SK-N-SH (cell line): ENCODE data around the gene ASPSCR1. TPM values are rescaled to one million over a fixed set of nuclear protein-coding genes. Genes with fewer than 3 reads are reported as not detected.

Experiments used
- CTCF ChIA-PET: fragments of 300-600, 350-600 bp; formaldehyde crosslinking; extraction: SDS; loops from one replicate; lab custom pipeline; 2021; lab: Yijun Ruan, JAX
- POLR2A ChIA-PET: fragments of 350-600 bp; sonication (Branson Sonifier 250); formaldehyde crosslinking; extraction: SDS; loops from one replicate; lab custom pipeline; 2020; ENCODE audit warnings: antibody characterized with exemption, inconsistent platforms; lab: Yijun Ruan, JAX
- DNase-seq: peaks from one replicate; pipeline ENCODE4 v3.0.0; 2012
- H2AFZ ChIP-seq: fragments of 200-600 bp; sonication (generic); 2 replicates; pipeline ENCODE4 v1.8.1; 2016; ENCODE audit warnings: antibody characterized with exemption, mild to moderate bottlenecking, low read depth
- H3F3A ChIP-seq: fragments of 200-600 bp; sonication (generic); replicated peaks from 2 replicates; pipeline ENCODE3; 2016; ENCODE audit warnings: antibody characterized with exemption, mild to moderate bottlenecking; ENCODE audit not compliant: insufficient read depth
- H3K27ac ChIP-seq, 2 experiments: fragments of 200-500 bp in 1 of 2; fragments of 200-600 bp in 1 of 2; sonication (Bioruptor generic) in 1 of 2; sonication (generic), shearing (Covaris generic) in 1 of 2; 2 replicates each; pipeline versions ENCODE4 v1.5.1 to v1.6.1; 2014 to 2016; ENCODE audit warnings: low read depth in 2 of 2, inconsistent platforms in 1 of 2, low read length in 1 of 2, mild to moderate bottlenecking in 1 of 2, mixed read lengths in 1 of 2
- H3K27me3 ChIP-seq: fragments of 200-600 bp; sonication (generic), shearing (Covaris generic); 2 replicates; pipeline ENCODE4 v1.6.1; 2016; ENCODE audit warnings: mixed run types; ENCODE audit not compliant: insufficient read depth
- H3K36me3 ChIP-seq, 2 experiments: fragments of 200-500 bp in 1 of 2; fragments of 200-600 bp in 1 of 2; sonication (Bioruptor generic) in 1 of 2; sonication (generic) in 1 of 2; replicated peaks in 1 of 2; 2 replicates each; pipeline versions ENCODE3 to v1.5.1; 2014 to 2016; ENCODE audit warnings: low read length in 1 of 2, mild to moderate bottlenecking in 1 of 2; ENCODE audit not compliant: insufficient read depth in 2 of 2, control insufficient read depth in 1 of 2
- H3K4me1 ChIP-seq, 2 experiments: fragments of 200-500 bp in 1 of 2; fragments of 200-600 bp in 1 of 2; sonication (Bioruptor generic) in 1 of 2; sonication (generic), shearing (Covaris generic) in 1 of 2; 2 replicates each; pipeline versions ENCODE4 v1.5.1 to v1.6.1; 2014 to 2016; ENCODE audit warnings: low read depth in 1 of 2, low read length in 1 of 2, mixed run types in 1 of 2; ENCODE audit not compliant: insufficient read depth in 2 of 2, control insufficient read depth in 1 of 2
- H3K4me2 ChIP-seq: fragments of 200-600 bp; sonication (generic), shearing (Covaris generic); 2 replicates; pipeline ENCODE4 v1.6.1; 2017; ENCODE audit warnings: mixed run types
- H3K4me3 ChIP-seq, 2 experiments: fragments of 200-500 bp in 1 of 2; fragments of 200-600 bp in 1 of 2; sonication (Bioruptor generic) in 1 of 2; sonication (generic), shearing (Covaris generic) in 1 of 2; 2 replicates each; pipeline versions ENCODE4 v1.5.1 to v1.8.1; 2014 to 2016; ENCODE audit warnings: low read depth in 2 of 2, inconsistent platforms in 1 of 2, low read length in 1 of 2, mild to moderate bottlenecking in 1 of 2, mixed read lengths in 1 of 2, moderate library complexity in 1 of 2
- H3K79me2 ChIP-seq: fragments of 200-600 bp; sonication (generic); 2 replicates; pipeline ENCODE4 v1.8.1; 2017; ENCODE audit warnings: mild to moderate bottlenecking; ENCODE audit not compliant: insufficient read depth
- H3K9ac ChIP-seq: fragments of 200-600 bp; sonication (generic); 2 replicates; pipeline ENCODE4 v1.6.1; 2017; ENCODE audit warnings: mixed run types
- H3K9me2 ChIP-seq: fragments of 200-600 bp; sonication (generic); 2 replicates; pipeline ENCODE4 v1.6.1; 2017; ENCODE audit warnings: mixed run types
- H3K9me3 ChIP-seq: fragments of 200-600 bp; sonication (generic); 2 replicates; pipeline ENCODE4 v1.6.1; 2017; ENCODE audit warnings: mixed run types, mild to moderate bottlenecking, moderate library complexity
- H4K20me1 ChIP-seq: fragments of 200-600 bp; sonication (generic); 2 replicates; pipeline ENCODE4 v1.6.1; 2017; ENCODE audit warnings: mild to moderate bottlenecking, mixed run types; ENCODE audit not compliant: insufficient read depth
- CHD2 ChIP-seq: fragments of 150-350 bp; IDR thresholded peaks from 2 replicates; pipeline ENCODE4 v1.6.1; 2018; ENCODE audit warnings: low read length; ENCODE audit not compliant: partially characterized antibody
- EP300 ChIP-seq, 2 experiments: IDR thresholded peaks; 2 replicates each; pipeline versions ENCODE4 v1.4.0 to v1.6.1; 2012; ENCODE audit warnings: borderline replicate concordance in 1 of 2, low read depth in 1 of 2, low read length in 1 of 2
- EZH2phosphoT487 ChIP-seq: fragments of 200-600 bp; sonication (generic); IDR thresholded peaks from 2 replicates; pipeline ENCODE4 v1.6.1; 2017; ENCODE audit warnings: low read depth, mixed run types, mild to moderate bottlenecking, antibody characterized with exemption, moderate library complexity, borderline replicate concordance
- FOXM1 ChIP-seq: IDR thresholded peaks from 2 replicates; pipeline ENCODE4 v1.4.0; 2012; ENCODE audit warnings: low read depth, mild to moderate bottlenecking
- GATA2 ChIP-seq: sonication (generic); formaldehyde crosslinking; IDR thresholded peaks from 2 replicates; pipeline ENCODE4 v1.5.0; 2020; ENCODE audit warnings: mild to moderate bottlenecking, missing genetic modification reagents
- NFIC ChIP-seq: IDR thresholded peaks from 2 replicates; pipeline ENCODE4 v1.4.0; 2012; ENCODE audit warnings: borderline replicate concordance
- PBX3 ChIP-seq: IDR thresholded peaks from 2 replicates; pipeline ENCODE4; 2012
- RCOR1 ChIP-seq: fragments of 150-350 bp; IDR thresholded peaks from 2 replicates; pipeline ENCODE4 v1.6.1; 2017; ENCODE audit warnings: antibody characterized with exemption, low read length
- RFX5 ChIP-seq: IDR thresholded peaks from 2 replicates; pipeline ENCODE4 v1.6.1; 2012; ENCODE audit warnings: mild to moderate bottlenecking, improper control_type of control experiment, low read length
- USF2 ChIP-seq: fragments of 150-350 bp; IDR thresholded peaks from 2 replicates; pipeline ENCODE4 v1.6.1; 2017; ENCODE audit warnings: antibody characterized with exemption, low read length, low read depth, borderline replicate concordance
- YY1 ChIP-seq: IDR thresholded peaks from 2 replicates; pipeline ENCODE4 v1.4.0; 2012; ENCODE audit warnings: low read depth, mild to moderate bottlenecking
- WGBS: methylation state at CpG from one replicate; pipeline ENCODE4 v1.1.6; 2017; ENCODE audit warnings: low lambda C conversion rate; 5-methylcytosine and 5-hydroxymethylcytosine counted together
- polyA plus RNA-seq, 3 experiments: library from polyadenylated mRNA; depleted of rRNA; stranded (reverse); fragments of >200 nt; gene quantifications; 2 replicates each; pipeline ENCODE4 v1.2.3, GENCODE V29; 2012
- TF ChIP-seq, protein P1 (sequence below): IDR thresholded peaks from 2 replicates; pipeline ENCODE4 v1.4.0; 2012; ENCODE audit warnings: low read depth
- TF ChIP-seq, protein P2 (sequence below): fragments of 200-600 bp; sonication (generic); IDR thresholded peaks from 2 replicates; pipeline ENCODE4 v1.6.1; 2017; ENCODE audit warnings: antibody characterized with exemption, mild to moderate bottlenecking, moderate library complexity

The ASPSCR1 gene
- polyA plus RNA-seq, 1 of the 3 experiments (the other 2 are of a cell fraction) = 36.2 TPM

DNA sequence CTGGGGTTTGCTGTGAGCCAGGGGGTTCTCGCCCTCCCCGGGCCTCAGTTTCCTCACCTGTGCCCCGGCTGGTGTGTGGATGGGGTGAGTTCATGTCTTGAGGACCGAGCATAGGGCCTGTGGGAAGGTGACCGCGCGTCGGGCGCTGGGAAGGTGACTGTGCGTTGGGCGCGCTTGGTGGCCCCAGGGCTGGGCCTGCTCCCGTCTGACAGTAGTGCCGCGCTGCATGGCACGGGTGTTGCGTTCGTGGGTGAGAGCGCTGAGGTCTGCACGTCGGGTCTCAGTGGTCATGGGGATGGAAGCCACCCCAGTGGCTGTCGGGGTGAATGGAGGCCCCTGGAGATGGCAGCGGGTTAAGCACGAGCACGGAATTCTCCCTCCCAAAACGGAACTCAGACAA, 9.2 kb downstream of the ASPSCR1 start:
- peaks cover 19 to 20% of the 10 kb centered on the region in 2 experiments for H3K36me3 ChIP-seq
- H3F3A ChIP-seq = peaks cover 7% of the 10 kb centered on the region
- WGBS = 96% methylated on average over 26 of the region's 26 CpGs
- no peaks in the 10 kb centered on the region; the same call in 1 of the 2 replicates for H4K20me1 ChIP-seq
- DNase-seq = no peak
- no peaks in the 10 kb centered on the region for H3K27me3 ChIP-seq
- H3K9ac ChIP-seq = no peak overlapping the region
- ChIA-PET POLR2A (no interaction called here), CTCF (interaction anchor here (1.3 to 7.2 kb wide), 3 partner anchors 18 to 33 kb away, joined by 3 to 49 read pairs (median 11); partner anchors contain the start of gene NOTUM)
- no peak overlapping the region for H2AFZ ChIP-seq
- no peak overlapping the region for H3K4me3 ChIP-seq
- peaks cover 12% of the 10 kb centered on the region; the same call in 1 of the 2 replicates for H3K79me2 ChIP-seq
- TF ChIP-seq PBX3 = no peak
- TF ChIP-seq CHD2 = no peak
- TF ChIP-seq EP300 (IDR thresholded peaks at IDR 0.05; ENCODE audit: borderline replicate concordance in 1 of 2, low read depth in 1 of 2, low read length in 1 of 2) = no peak
- TF ChIP-seq EZH2phosphoT487 = no peak
- TF ChIP-seq RCOR1 = no peak
- TF ChIP-seq FOXM1 = no peak
- TF ChIP-seq, protein P1, sequence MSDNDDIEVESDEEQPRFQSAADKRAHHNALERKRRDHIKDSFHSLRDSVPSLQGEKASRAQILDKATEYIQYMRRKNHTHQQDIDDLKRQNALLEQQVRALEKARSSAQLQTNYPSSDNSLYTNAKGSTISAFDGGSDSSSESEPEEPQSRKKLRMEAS = no peak
- TF ChIP-seq RFX5 = no peak
- TF ChIP-seq NFIC = no peak
- TF ChIP-seq, protein P2, sequence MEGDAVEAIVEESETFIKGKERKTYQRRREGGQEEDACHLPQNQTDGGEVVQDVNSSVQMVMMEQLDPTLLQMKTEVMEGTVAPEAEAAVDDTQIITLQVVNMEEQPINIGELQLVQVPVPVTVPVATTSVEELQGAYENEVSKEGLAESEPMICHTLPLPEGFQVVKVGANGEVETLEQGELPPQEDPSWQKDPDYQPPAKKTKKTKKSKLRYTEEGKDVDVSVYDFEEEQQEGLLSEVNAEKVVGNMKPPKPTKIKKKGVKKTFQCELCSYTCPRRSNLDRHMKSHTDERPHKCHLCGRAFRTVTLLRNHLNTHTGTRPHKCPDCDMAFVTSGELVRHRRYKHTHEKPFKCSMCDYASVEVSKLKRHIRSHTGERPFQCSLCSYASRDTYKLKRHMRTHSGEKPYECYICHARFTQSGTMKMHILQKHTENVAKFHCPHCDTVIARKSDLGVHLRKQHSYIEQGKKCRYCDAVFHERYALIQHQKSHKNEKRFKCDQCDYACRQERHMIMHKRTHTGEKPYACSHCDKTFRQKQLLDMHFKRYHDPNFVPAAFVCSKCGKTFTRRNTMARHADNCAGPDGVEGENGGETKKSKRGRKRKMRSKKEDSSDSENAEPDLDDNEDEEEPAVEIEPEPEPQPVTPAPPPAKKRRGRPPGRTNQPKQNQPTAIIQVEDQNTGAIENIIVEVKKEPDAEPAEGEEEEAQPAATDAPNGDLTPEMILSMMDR = no peak
- TF ChIP-seq GATA2 (CRISPR knock-in tag) = no peak
- no peak for TF ChIP-seq YY1
- no peak for TF ChIP-seq USF2
- H3K27ac ChIP-seq = no peak overlapping the region
- H3K9me2 ChIP-seq = no peaks in the 10 kb centered on the region
- H3K4me1 ChIP-seq = peaks cover 0 to 12% of the 10 kb centered on the region in 2 experiments; a peak in 1 of 4 replicates
- H3K4me2 ChIP-seq = no peak overlapping the region
- H3K9me3 ChIP-seq = no peaks in the 10 kb centered on the region
